OCI-LY3 (cell line): ENCODE results near the gene IRX4.

Experiments used
- H2AFZ ChIP-seq: fragments of 200-600, 300-600 bp; shearing (Covaris generic); 2 replicates; pipeline ENCODE4 v1.6.0; 2014; ENCODE audit warnings: antibody characterized with exemption, low read depth, low read length
- H3K27ac ChIP-seq: fragments of 200-600, 300-600 bp; sonication (generic); 2 replicates; pipeline ENCODE4 v1.5.1; 2014; ENCODE audit warnings: mild to moderate bottlenecking, low read length, moderate library complexity, mixed read lengths
- H3K27me3 ChIP-seq: fragments of 200-600, 300-600 bp; sonication (generic); 2 replicates; pipeline ENCODE4 v1.6.1; 2014; ENCODE audit warnings: low read depth, low read length, mixed read lengths
- H3K36me3 ChIP-seq: fragments of 200-600, 300-600 bp; sonication (generic); replicated peaks from 2 replicates; pipeline ENCODE3; 2014; ENCODE audit warnings: low read depth, low read length, mixed read lengths
- H3K4me1 ChIP-seq: fragments of 300-600, 200-600 bp; sonication (generic); 2 replicates; pipeline ENCODE4 v1.6.1; 2014; ENCODE audit warnings: low read length, mixed read lengths
- H3K4me2 ChIP-seq: fragments of 200-600, 300-600 bp; sonication (generic); 2 replicates; pipeline ENCODE4 v1.6.1; 2014; ENCODE audit warnings: low read length, mixed read lengths
- H3K4me3 ChIP-seq: fragments of 300-600, 200-600 bp; sonication (generic); 2 replicates; pipeline ENCODE4 v1.5.1; 2014; ENCODE audit warnings: antibody characterized with exemption, mild to moderate bottlenecking, low read length, moderate library complexity
- H3K79me2 ChIP-seq: fragments of 300-600, 200-600 bp; shearing (Covaris generic); 2 replicates; pipeline ENCODE4 v1.6.1; 2014; ENCODE audit warnings: mild to moderate bottlenecking, low read length, mixed read lengths
- H3K9ac ChIP-seq: fragments of 300-600, 200-600 bp; shearing (Covaris generic); 2 replicates; pipeline ENCODE4 v1.6.0; 2014; ENCODE audit warnings: mild to moderate bottlenecking, low read length, moderate library complexity
- H3K9me3 ChIP-seq: fragments of 200-600, 300-600 bp; shearing (Covaris generic); 2 replicates; pipeline ENCODE4 v1.6.1; 2014; ENCODE audit warnings: low read length, mixed read lengths; ENCODE audit not compliant: insufficient read depth
- H4K20me1 ChIP-seq: fragments of 200-600, 300-600 bp; sonication (generic); 2 replicates; pipeline ENCODE4 v1.6.1; 2016; ENCODE audit warnings: low read length, mixed read lengths; ENCODE audit not compliant: insufficient read depth
- EZH2phosphoT487 ChIP-seq: fragments of 200-600 bp; shearing (Covaris generic); IDR thresholded peaks from 2 replicates; pipeline ENCODE4 v1.6.1; 2018; ENCODE audit warnings: antibody characterized with exemption, mixed run types, low read depth
- TF ChIP-seq, protein P1 (sequence below): fragments of 200-600, 300-600 bp; sonication (generic); IDR thresholded peaks from 2 replicates; pipeline ENCODE4 v1.5.1; 2014; ENCODE audit warnings: antibody characterized with exemption, low read length, low read depth

IRX4 gene

DNA sequence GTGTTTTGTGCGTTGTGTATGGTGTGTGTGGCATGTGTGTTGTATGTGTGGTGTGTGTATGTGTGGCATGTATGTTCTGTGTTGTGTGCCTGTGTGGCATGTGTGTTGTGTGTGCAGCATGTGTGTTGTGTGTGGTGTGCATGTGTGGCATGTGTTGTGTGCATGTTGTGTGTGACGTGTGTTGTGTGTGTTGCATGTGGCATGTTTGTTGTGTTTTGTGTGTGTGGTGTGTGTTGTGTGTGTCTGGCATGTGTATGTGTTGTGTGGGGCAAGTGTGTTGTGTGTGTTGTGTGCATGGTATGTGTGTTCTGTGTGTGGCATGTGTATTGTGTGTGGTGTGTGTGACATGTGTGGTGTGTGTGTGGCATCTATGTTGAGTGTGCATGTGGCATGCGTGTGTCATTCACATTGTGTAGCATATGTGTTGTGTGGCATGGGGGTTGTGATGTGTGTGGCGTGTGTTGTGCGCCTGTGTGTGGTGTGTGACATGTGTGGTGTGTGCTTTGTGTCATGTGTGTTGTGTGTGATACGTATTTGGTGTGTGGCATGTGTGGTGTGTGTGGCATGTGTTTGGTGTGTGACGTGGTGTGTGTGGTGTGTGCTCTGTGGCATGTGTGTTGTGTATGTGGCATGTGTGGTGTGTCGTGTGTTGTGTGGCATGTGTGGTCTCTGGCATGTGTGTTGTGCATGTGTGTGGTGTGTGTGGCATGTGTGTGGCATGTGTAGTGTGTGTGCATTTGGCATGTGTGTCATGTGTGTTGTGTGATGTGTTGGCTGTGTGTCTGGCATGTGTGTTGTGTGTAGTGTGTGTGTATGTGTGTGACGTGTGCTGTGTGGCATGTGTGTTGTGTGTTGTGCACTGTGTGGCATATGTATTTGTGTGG lies 46.6 kb upstream of the IRX4 start:
- Histone ChIP-seq H3K4me1 (no peaks in the 10 kb centered on the region), H2AFZ (no peak overlapping the region), H3K27ac (no peak overlapping the region), H3K9ac (no peak overlapping the region), H3K36me3 (no peaks in the 10 kb centered on the region), H3K79me2 (no peaks in the 10 kb centered on the region), H4K20me1 (no peaks in the 10 kb centered on the region), H3K4me3 (no peak overlapping the region), H3K4me2 (no peak overlapping the region), H3K27me3 (no peaks in the 10 kb centered on the region), H3K9me3 (no peaks in the 10 kb centered on the region)
- no peak for TF ChIP-seq EZH2phosphoT487
- TF ChIP-seq, protein P1, sequence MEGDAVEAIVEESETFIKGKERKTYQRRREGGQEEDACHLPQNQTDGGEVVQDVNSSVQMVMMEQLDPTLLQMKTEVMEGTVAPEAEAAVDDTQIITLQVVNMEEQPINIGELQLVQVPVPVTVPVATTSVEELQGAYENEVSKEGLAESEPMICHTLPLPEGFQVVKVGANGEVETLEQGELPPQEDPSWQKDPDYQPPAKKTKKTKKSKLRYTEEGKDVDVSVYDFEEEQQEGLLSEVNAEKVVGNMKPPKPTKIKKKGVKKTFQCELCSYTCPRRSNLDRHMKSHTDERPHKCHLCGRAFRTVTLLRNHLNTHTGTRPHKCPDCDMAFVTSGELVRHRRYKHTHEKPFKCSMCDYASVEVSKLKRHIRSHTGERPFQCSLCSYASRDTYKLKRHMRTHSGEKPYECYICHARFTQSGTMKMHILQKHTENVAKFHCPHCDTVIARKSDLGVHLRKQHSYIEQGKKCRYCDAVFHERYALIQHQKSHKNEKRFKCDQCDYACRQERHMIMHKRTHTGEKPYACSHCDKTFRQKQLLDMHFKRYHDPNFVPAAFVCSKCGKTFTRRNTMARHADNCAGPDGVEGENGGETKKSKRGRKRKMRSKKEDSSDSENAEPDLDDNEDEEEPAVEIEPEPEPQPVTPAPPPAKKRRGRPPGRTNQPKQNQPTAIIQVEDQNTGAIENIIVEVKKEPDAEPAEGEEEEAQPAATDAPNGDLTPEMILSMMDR = no peak

DNA sequence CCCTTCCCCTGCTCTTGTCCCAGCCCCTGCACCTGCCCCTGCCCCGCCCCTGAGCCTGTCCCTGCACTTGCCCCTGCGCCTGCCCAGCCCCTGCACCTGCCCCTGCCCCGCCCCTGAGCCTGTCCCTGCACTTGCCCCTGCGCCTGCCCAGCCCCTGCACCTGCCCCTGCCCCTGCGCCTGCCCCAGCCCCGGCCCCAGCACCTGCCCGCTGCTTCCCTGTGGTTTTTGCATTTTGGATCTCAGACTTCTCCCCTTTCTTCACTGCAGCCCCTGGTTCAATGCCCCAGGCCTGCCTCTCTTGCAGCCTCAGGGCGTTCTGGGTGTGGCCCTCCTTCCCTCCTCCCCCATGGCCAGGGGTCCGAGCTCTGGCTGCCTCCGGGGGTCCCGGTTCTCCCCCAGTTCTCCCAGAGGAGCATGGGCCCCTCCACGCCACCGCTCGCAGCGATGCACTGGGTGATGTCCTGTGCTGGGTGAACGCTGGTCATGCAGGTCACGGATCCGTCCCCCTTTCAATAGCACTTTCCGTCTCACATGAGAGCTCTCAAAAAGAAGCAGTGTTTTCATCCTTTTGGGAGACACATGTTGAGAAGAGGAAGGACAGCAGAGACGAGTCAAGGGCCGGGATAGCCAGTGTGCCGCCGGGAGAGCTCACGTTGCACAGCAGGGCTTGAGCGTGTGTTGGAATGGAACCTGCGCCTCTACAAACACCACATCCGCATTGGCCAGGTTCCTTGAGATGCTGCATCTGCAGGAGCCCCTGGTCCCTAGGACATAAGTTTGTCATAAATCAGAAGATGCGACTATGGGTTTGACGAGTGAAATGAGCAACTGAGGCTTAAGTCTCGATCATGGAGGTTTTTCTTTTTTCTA lies 44.0 kb upstream of the IRX4 start:
- Histone ChIP-seq H3K79me2 (no peaks in the 10 kb centered on the region), H3K27me3 (no peaks in the 10 kb centered on the region), H3K9me3 (no peaks in the 10 kb centered on the region), H3K9ac (no peak overlapping the region), H3K4me2 (no peak overlapping the region), H3K4me1 (no peaks in the 10 kb centered on the region), H3K4me3 (no peak overlapping the region), H3K36me3 (no peaks in the 10 kb centered on the region), H3K27ac (no peak overlapping the region), H4K20me1 (no peaks in the 10 kb centered on the region), H2AFZ (no peak overlapping the region)
- TF ChIP-seq, protein P1 = no peak

DNA sequence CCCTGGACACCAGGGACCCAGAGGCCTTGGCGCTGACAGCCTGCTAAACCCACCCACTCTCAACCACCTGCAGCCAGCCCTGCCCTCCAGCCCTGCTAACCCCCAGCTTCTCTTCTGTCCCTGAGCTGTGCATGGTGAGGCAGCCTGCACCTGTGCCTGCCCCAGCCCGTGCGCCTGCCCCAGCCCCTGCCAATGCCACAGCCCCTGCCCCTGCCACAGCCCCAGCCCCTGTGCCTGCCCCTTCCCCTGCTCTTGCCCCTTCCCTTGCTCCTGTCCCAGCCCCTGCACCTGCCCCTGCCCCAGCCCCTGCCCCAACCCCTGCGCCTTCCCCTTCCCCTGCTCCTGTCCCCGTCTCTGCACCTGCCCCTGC lies 43.3 kb upstream of the IRX4 start:
- Histone ChIP-seq H3K9me3 (no peaks in the 10 kb centered on the region), H4K20me1 (no peaks in the 10 kb centered on the region), H3K4me1 (no peaks in the 10 kb centered on the region), H2AFZ (no peak overlapping the region), H3K36me3 (no peaks in the 10 kb centered on the region), H3K79me2 (no peaks in the 10 kb centered on the region), H3K27me3 (no peaks in the 10 kb centered on the region), H3K9ac (no peak overlapping the region), H3K27ac (no peak overlapping the region), H3K4me3 (no peak overlapping the region), H3K4me2 (no peak overlapping the region)
- TF ChIP-seq, protein P1 = no peak
- TF ChIP-seq EZH2phosphoT487 = no peak
